Neural progenitor cell (in vitro differentiated cells): Measurements from ENCODE around the gene DBNL.

ENCODE experiments used
- CTCF ChIP-seq: fragments of 200-600 bp; sonication (generic); IDR thresholded peaks from 2 replicates; pipeline ENCODE4 v1.5.1; 2017; ENCODE audit warnings: antibody characterized with exemption, mild to moderate bottlenecking
- EZH2 ChIP-seq: fragments of 200-600 bp; sonication (generic); IDR thresholded peaks from 2 replicates; pipeline ENCODE4 v1.6.1; 2017; ENCODE audit warnings: antibody characterized with exemption, mild to moderate bottlenecking, moderate library complexity

DNA sequence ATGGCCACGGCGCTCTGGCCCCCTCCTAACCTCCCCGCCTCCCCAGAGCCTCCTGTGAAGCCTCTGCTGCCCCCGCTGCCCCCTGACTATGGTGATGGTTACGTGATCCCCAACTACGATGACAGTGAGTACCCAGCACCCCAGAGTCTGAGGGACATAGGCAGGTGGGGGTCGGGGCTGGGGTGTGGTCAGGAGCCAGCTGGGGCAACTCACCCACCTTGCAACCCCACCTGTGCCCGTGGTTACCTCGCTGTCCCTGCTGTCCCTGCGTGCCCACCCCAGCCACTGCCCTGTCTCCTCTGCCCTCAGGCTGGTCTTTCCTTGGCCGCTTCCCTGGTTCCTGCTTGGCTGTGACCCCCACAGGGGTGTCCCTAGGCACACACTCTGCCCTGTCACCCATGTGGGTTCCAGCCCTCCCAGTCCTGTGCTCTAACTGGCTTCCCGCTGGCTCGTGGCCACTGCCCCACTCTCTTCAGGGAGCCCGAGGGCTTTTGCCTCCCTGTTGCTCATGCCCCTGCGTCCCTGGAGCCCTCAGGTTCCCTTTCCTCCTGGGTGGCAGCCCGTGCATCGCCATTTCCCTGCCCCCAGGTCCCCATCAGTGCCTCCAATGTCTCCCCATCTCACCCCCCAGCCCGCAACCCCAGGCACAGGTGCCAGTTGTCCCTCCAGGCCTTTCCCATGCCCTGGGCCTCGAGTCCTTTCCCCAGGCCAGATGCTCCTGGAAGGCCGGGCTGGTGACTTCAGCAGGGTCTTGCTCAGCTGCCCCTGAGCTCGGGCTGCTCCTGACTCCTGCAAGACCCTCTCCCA lies 63.7 kb downstream of the DBNL start:
- TF ChIP-seq EZH2 (no peak), CTCF (no peak)
